Measurements from ENCODE around the gene FAM185A.
"Not testable (repeated sequence)": the region's sequence is repeated elsewhere in the genome, so short reads cannot be mapped to it uniquely, and the experiment has no call there.

Gene FAM185A

GRCh38 chr7:102829075-102829474 is 80.3 kb downstream of the FAM185A start:
- DNase-seq (ENCODE audit: low spot score), result no peak
- FAIRE-seq, result peak; percentile 23

DNA sequence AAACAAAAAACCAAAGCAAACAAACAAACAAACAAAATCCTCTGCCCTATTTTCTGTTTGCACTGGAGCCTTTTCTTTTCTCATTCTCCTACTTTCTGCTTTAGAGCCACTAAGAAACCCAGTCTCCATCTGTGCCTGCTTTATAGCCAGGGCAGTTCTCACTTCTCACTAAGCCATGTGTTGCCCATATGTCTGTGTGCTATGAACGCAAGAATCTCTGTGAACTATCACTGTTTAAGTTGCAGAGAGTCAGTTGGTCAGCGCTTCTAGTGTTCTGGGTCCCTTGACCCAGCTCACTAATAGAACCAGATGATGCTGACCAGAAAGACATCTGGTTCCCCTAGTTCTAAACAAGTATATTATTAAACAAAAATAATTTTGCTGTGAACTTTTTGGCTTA is 81.4 kb downstream of the FAM185A start:
- FAIRE-seq, result no peak
- DNase-seq (ENCODE audit: low spot score), result no peak

DNA sequence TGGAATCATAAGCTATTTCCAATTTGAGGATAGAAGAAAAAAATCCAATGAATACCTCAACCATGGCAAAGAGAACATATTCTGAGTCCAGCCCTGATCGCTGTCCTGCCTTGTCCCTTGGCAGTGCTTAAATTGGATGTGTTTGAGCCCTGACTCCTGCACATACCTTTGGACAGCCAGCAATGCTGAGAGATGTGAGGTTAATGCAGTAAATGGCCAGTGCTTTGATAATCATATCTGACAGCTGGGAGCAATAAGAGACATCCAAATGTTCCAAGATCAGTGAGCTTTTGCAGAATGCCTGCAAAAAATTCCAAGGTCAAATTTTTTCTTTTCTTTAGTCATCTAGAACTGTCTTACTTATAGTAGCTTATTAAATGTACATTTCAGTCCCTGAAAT is 83.9 kb downstream of the FAM185A start:
- FAIRE-seq, result peak; percentile 76

DNA sequence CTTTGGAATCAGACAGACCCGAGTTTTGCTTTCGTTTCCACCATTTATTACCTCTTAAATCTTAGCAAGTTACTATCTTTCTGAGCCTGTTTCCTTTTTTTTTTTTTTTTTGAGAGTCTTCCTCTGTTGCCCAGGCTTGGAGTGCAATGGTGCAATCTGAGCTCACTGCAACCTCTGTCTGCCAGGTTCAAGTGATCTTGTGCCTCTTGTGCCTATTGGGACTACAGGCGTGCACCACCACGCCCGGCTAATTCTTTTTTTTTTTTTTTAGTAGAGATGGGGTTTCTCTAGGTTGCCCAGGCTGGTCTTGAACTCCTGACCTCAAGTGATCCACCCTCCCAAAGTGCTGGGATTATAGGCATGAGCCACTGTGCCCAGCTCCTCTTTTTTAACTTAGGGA is 84.5 kb downstream of the FAM185A start:
- DNase-seq (ENCODE audit: low spot score) (no peak), FAIRE-seq (no peak)

More for the DNA sequence above, 83.9 kb downstream of the FAM185A start:
- no peak for DNase-seq (ENCODE audit: low spot score)

DNA sequence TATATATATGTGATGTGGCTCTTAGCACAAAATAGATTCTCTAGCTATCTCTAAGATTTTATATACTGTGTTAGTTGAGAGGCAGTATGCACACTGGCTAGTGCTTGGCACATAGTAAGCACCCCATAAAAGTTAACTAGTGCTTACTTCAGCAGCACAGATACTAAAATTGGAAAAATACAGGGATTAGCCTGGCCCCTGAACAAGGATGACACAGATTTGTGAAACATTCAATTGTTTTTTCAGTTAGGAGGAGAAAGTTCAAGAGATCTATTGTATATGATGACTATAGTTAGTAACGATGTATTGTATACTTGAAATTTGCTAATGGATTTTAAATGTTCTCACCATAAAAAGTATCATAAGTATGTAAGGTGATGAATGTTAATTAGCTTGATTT is 85.7 kb downstream of the FAM185A start:
- FAIRE-seq, result no peak
- no peak for DNase-seq (ENCODE audit: low spot score)

DNA sequence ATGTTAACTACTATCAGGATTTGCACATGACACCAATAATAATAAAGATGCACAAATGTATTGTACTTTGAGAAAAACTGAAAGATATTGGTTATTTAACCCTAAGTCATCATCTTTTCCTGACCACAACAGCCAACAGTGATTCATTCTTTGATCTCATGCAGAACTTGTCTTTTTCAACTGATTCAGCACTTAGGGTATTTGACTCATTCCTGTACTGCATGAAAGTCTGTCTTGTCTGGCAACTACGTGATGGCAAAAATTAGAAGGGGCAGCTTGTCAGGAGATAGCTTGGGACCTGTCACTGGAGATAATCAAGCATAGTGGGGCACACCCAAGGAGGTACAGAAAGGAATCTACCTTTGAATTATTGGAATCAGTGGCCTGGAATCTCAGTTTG is 86.2 kb downstream of the FAM185A start:
- DNase-seq (ENCODE audit: low spot score), result peak; percentile 84
- FAIRE-seq, result peak; percentile 79

DNA sequence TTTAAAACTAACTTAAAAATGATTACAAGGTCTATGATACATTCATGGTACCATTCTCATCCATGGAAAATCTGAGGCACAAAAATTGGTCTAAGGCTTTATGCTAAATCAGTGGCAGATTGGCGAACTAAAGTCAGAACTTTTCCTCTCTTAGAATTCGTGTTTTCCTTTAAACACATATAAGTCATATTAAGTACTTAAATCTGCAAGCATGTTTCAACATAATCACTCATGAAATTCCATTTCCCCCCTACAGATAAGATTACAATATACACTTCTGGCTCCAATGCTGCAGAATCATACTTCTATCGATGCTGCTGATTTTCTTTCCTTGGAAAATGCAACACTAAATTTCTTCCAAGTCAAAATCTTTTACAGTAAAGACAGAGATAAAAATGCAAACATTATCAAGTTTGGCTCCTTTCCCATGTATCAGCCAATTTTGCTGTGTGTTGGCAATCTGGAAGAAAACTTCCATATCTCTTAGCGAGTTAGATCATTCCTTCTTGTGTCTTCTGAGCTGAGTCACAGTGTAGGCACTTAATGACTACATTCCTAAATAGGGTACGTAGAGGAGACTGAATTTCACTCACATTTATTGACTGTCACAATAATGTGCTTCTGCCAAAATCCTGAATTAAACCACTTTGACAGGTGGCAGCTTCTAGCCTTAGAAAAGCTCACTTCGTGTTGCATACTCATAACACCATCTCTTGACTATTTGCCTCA is 87.6 kb downstream of the FAM185A start:
- peak; percentile 80 for DNase-seq (ENCODE audit: low spot score)
- peak; percentile 94 for FAIRE-seq

DNA sequence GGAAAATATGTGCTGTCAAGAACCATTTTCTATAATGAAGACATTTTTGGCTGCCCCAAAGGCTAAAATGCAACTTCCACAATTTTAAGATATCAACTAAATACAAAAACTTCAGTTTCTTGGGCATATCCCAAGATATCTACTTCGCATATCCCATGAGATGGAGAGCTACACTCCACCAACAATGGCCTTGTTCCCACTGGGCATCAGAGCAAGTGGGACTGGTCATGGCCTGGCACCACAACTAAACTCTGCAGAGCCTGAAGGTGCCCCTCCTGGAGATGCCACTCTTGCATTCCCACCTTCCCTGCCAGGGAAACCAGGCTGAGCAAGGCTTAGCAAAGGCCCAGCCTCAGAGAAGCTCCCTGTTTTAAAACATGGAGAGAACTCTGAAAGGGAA is 88.2 kb downstream of the FAM185A start:
- no peak for DNase-seq (ENCODE audit: low spot score)
- FAIRE-seq, result no peak

DNA sequence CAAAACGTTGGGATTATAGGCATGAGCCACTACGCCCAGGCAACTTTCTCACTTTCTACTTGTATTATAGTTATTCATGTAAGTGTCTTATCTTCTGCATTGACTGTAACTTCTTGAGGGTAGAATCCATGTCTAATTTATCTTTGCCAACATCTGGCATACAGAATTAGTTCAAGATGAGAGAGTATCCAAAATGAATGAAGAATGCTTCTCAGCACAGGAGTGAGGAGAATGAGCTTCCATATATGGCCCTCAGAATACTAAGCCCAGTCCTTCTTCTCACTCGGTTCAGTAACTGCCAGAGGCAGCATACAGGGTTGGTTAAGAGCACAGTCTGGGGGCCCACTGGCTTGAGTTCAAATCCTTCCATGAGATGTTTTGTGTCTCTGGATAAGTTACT is 89.0 kb downstream of the FAM185A start:
- FAIRE-seq (no peak), DNase-seq (ENCODE audit: low spot score) (no peak)

GRCh38 chr7:102838572-102839101 is 89.8 kb downstream of the FAM185A start:
- FAIRE-seq, result not testable (repeated sequence)

DNA sequence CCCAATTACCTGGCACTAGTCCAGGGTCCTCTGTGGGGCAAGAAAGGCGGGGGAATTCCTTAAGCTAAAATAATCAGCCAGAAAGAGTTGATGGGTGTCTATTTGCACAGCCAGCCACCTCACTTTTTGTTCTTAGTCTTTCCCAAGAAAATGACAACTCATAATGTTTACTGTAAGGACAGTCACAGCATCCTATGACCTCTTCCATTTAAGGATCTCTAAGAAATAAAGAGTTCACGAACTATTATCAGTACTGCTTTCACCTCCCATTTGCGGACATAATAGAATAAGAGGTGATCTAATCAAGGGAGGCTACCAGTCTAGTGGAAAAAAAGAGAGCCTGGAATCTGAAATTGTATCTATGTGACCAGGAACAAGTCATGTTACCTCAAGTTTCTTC is 91.6 kb downstream of the FAM185A start:
- no peak for DNase-seq (ENCODE audit: low spot score)

More at GRCh38 chr7:102838572-102839101, 89.8 kb downstream of the FAM185A start:
- DNase-seq (ENCODE audit: low spot score), result not testable (repeated sequence)

DNA sequence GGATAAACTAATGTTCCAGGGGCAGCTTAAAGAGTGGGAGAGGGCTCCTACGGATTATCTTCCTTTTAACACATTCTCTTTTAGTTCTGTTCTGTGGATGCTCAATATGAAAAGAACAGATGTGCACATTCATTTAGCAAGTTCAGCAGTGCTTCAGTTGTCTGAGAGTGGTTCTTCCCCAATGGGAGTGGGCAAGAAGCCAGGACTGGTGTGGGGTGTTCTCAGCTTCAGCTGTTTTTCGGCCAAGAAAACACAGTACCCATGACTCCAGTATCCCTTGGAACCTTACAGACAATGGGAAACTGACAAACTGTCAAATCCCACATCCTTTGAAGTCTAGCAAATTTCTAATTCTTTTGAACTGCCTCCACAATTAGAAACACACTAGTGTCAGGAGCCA is 92.5 kb downstream of the FAM185A start:
- FAIRE-seq, result no peak
- no peak for DNase-seq (ENCODE audit: low spot score)

More for the DNA sequence above, 91.6 kb downstream of the FAM185A start:
- no peak for FAIRE-seq

DNA sequence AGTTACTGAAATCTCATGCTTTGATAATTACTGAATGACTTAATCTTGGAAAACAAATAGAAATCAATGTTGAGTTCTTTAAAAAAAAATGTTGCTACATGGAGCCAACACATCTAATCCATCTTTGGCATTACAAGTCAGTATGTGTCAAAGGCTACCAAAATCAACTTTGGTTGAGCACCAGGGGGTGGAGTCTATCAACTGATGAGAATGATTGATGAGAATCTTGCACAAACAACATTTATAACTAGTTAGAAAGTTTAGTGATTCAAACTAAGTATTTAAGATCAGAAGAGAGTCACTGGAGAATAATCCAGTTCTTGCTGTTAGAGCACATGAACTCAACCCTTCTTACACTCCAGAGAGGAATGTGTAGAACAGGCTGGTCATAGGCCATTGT is 93.5 kb downstream of the FAM185A start:
- FAIRE-seq, result no peak

DNA sequence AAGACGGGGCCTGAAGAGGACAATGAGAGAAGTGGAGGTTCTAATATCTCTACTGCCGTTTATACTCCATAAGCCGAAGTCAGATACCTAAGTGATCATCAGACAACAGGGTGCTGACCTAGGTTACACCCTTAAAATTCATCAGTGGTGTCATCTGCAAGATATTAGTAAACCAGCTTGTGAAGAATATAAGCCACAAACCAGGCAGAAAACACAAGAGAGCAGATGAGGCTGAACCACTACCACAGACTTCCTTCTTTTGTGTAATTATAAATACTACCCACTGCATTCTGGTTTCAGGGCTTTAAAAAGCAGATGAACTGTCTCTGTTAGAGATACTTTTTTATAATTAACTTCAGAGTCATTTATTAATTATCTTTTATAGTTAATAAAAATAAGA is 95.1 kb downstream of the FAM185A start:
- FAIRE-seq (no peak), DNase-seq (ENCODE audit: low spot score) (no peak)

More for the DNA sequence above, 93.5 kb downstream of the FAM185A start:
- no peak for DNase-seq (ENCODE audit: low spot score)

GRCh38 chr7:102845346-102845745 is 96.5 kb downstream of the FAM185A start:
- FAIRE-seq, result no peak

GRCh38 chr7:102849079-102849478 is 100.3 kb downstream of the FAM185A start:
- no peak for DNase-seq (ENCODE audit: low spot score)

More at GRCh38 chr7:102845346-102845745, 96.5 kb downstream of the FAM185A start:
- DNase-seq (ENCODE audit: low spot score), result no peak

GRCh38 chr7:102849538-102849937 is 100.7 kb downstream of the FAM185A start:
- no peak for FAIRE-seq

More at GRCh38 chr7:102849079-102849478, 100.3 kb downstream of the FAM185A start:
- FAIRE-seq, result no peak

DNA sequence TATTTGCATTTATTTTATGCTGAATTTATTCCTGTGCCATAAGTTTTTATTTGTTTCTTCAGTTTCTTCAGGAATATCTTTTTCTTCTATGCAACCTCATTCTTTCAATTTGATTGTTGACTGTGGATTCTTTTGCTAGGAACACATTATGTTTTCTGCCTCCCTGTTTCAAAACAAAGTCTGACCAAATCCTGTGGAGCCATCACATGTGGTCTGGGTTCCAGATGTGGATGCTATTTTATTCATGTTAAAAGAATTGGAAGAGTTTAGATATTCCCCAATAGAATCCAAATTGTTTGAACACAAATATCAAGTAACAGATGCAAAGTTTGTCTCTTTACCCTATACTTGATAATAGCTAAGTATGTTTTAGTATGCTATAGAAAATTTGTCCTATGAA is 107.2 kb downstream of the FAM185A start:
- no peak for FAIRE-seq
- no peak for DNase-seq (ENCODE audit: low spot score)

More at GRCh38 chr7:102849538-102849937, 100.7 kb downstream of the FAM185A start:
- DNase-seq (ENCODE audit: low spot score), result no peak

All from urothelium cell line (cell line).